Keratinocyte (primary cell): ENCODE data around the gene KLK1. TPM values are rescaled to one million over a fixed set of nuclear protein-coding genes. Genes with fewer than 3 reads are reported as not detected.

ENCODE experiments used
- DNase-seq: peaks from one replicate; pipeline ENCODE4 v3.0.0-alpha.2; 2011; ENCODE audit warnings: low read depth, missing footprints, low spot score
- FAIRE-seq: peaks from 2 replicates; lab custom pipeline; 2011; peaks lifted over from hg19 to GRCh38; lab: Jason Lieb, UNC
- H2AFZ ChIP-seq: 2 replicates; pipeline ENCODE4 v1.6.0; 2012; ENCODE audit warnings: low read length, control low read depth, inconsistent platforms; ENCODE audit not compliant: control insufficient read depth
- H3K27ac ChIP-seq: 2 replicates; pipeline ENCODE4 v1.5.1; 2011; ENCODE audit warnings: low read length; ENCODE audit not compliant: control insufficient read depth, insufficient read depth
- H3K27me3 ChIP-seq: 3 replicates; pipeline ENCODE4 v1.6.0; 2011; ENCODE audit warnings: low read length; ENCODE audit not compliant: control insufficient read depth, insufficient read depth; ENCODE audit errors: extremely low read depth
- H3K36me3 ChIP-seq, 2 experiments: 2 replicates in 1 of 2; 3 replicates in 1 of 2; pipeline ENCODE4 v1.5.1; 2011; ENCODE audit warnings: low read length in 2 of 2, mild to moderate bottlenecking in 1 of 2; ENCODE audit not compliant: control insufficient read depth in 2 of 2, insufficient read depth in 2 of 2; ENCODE audit errors: extremely low read depth in 1 of 2
- H3K4me1 ChIP-seq: 3 replicates; pipeline ENCODE4 v1.5.1; 2011; ENCODE audit warnings: low read length; ENCODE audit not compliant: control insufficient read depth, insufficient read depth; ENCODE audit errors: extremely low read depth
- H3K4me2 ChIP-seq: 3 replicates; pipeline ENCODE4 v1.6.0; 2011; ENCODE audit warnings: low read depth, low read length; ENCODE audit not compliant: control insufficient read depth, insufficient read depth; ENCODE audit errors: extremely low read depth
- H3K4me3 ChIP-seq, 3 experiments: fragments of 200-600 bp in 1 of 3; sonication (generic) in 1 of 3; 2 replicates in 2 of 3; 3 replicates in 1 of 3; pipeline ENCODE4 v1.5.1; 2011 to 2016; ENCODE audit warnings: low read length in 3 of 3, mild to moderate bottlenecking in 3 of 3, control low read depth in 2 of 3, inconsistent platforms in 1 of 3, low read depth in 1 of 3, mixed read lengths in 1 of 3, mixed run types in 1 of 3, moderate library complexity in 1 of 3; ENCODE audit not compliant: control insufficient read depth in 2 of 3, insufficient read depth in 2 of 3; ENCODE audit errors: extremely low read depth in 1 of 3
- H3K79me2 ChIP-seq: 2 replicates; pipeline ENCODE4 v1.6.0; 2012; ENCODE audit warnings: low read length; ENCODE audit not compliant: control insufficient read depth, insufficient read depth
- H3K9ac ChIP-seq: 3 replicates; pipeline ENCODE4 v1.6.0; 2011; ENCODE audit warnings: low read length; ENCODE audit not compliant: control insufficient read depth, insufficient read depth; ENCODE audit errors: extremely low read depth
- H3K9me1 ChIP-seq: 3 replicates; pipeline ENCODE4 v1.6.0; 2011; ENCODE audit warnings: low read length; ENCODE audit not compliant: control insufficient read depth, insufficient read depth; ENCODE audit errors: extremely low read depth
- H3K9me3 ChIP-seq: 2 replicates; pipeline ENCODE4 v1.5.1; 2012; ENCODE audit warnings: low read depth, low read length; ENCODE audit not compliant: control insufficient read depth
- H4K20me1 ChIP-seq: 3 replicates; pipeline ENCODE4 v1.6.0; 2011; ENCODE audit warnings: low read length; ENCODE audit not compliant: control insufficient read depth, insufficient read depth; ENCODE audit errors: extremely low read depth
- CTCF ChIP-seq, 3 experiments: IDR thresholded peaks in 1 of 3; conservative IDR thresholded peaks in 1 of 3; optimal IDR thresholded peaks in 1 of 3; 2 replicates in 2 of 3; 3 replicates in 1 of 3; pipeline versions ENCODE3 to v1.5.1; 2011; ENCODE audit warnings: low read length in 3 of 3, mild to moderate bottlenecking in 3 of 3, moderate library complexity in 2 of 3, control low read depth in 1 of 3, inconsistent platforms in 1 of 3; ENCODE audit not compliant: insufficient read depth in 2 of 3; ENCODE audit errors: extremely low read depth in 1 of 3
- EZH2 ChIP-seq: IDR thresholded peaks from one replicate; pipeline ENCODE4 v1.6.1; 2012; ENCODE audit warnings: inconsistent platforms, mild to moderate bottlenecking, low read length, moderate library complexity
- dilution Hi-C: fragments of 300-500 bp; cut with MboI; formaldehyde crosslinking; loops from one replicate; pipeline ENCODE4 v1.7.0; 2020; ENCODE audit warnings: low sequenced_read_pairs; ENCODE audit not compliant: extremely low pct_ligation_motif_present
- polyA plus RNA-seq, 5 experiments: library from polyadenylated mRNA; depleted of rRNA in 3 of 5; stranded (reverse) in 3 of 5; stranded (forward) in 1 of 5; unstranded in 1 of 5; fragments of >200 nt; gene quantifications; 1 replicate in 1 of 5; 2 replicates in 3 of 5; 3 replicates in 1 of 5; pipeline versions ENCODE4 v1.2.1 to v1.2.3, GENCODE V29; 2011 to 2012; ENCODE audit warnings: missing spikeins in 2 of 5, low read depth in 1 of 5, low replicate concordance in 1 of 5

KLK1 gene
- polyA plus RNA-seq, 1 donor (not counting 4 experiments of a cell fraction or from before 2014, with no cell fraction given) = 0.31 TPM

- Histone ChIP-seq H3K9me1 (no peaks in the 10 kb centered on the region), H3K79me2 (no peaks in the 10 kb centered on the region), H3K4me1 (no peaks in the 10 kb centered on the region), H3K27ac (no peak overlapping the region), H3K4me2 (no peak overlapping the region), H2AFZ (no peak overlapping the region), H3K9ac (no peak overlapping the region), H3K9me3 (no peaks in the 10 kb centered on the region), H4K20me1 (no peaks in the 10 kb centered on the region), H3K27me3 (peaks cover 33% of the 10 kb centered on the region), H3K36me3 (no peaks in the 10 kb centered on the region), H3K4me3 (no peak overlapping the region)
- TF ChIP-seq EZH2 = no peak
- no peak for TF ChIP-seq CTCF (optimal IDR thresholded peaks at IDR 0.05 in 1 of 3, IDR thresholded peaks at IDR 0.05 in 1 of 3, conservative IDR thresholded peaks at IDR 0.05 in 1 of 3; ENCODE audit: extremely low read depth in 1 of 3, insufficient read depth in 2 of 3, low read length in 3 of 3)
- dilution Hi-C loops = no loop called here
- FAIRE-seq (no peak), DNase-seq (no peak)
Observed at GRCh38 chr19:50822661-50823208, 852 bp downstream of the KLK1 start.

GRCh38 chr19:50821622-50822021 lies 2.0 kb downstream of the KLK1 start:
- H3K36me3 ChIP-seq = no peaks in the 10 kb centered on the region
- dilution Hi-C loops = no loop called here
- no peak overlapping the region for H3K4me3 ChIP-seq
- DNase-seq (no peak), FAIRE-seq (no peak)
- no peaks in the 10 kb centered on the region for H4K20me1 ChIP-seq
- peaks cover 33% of the 10 kb centered on the region for H3K27me3 ChIP-seq
- H3K9ac ChIP-seq = no peak overlapping the region
- H3K4me1 ChIP-seq = peaks cover 6% of the 10 kb centered on the region
- H3K27ac ChIP-seq = no peak overlapping the region
- no peaks in the 10 kb centered on the region for H3K79me2 ChIP-seq
- no peak for TF ChIP-seq CTCF (optimal IDR thresholded peaks at IDR 0.05 in 1 of 3, IDR thresholded peaks at IDR 0.05 in 1 of 3, conservative IDR thresholded peaks at IDR 0.05 in 1 of 3; ENCODE audit: extremely low read depth in 1 of 3, insufficient read depth in 2 of 3, low read length in 3 of 3)
- no peak for TF ChIP-seq EZH2
- H3K9me1 ChIP-seq = no peaks in the 10 kb centered on the region
- no peaks in the 10 kb centered on the region for H3K9me3 ChIP-seq
- no peak overlapping the region for H2AFZ ChIP-seq
- no peak overlapping the region for H3K4me2 ChIP-seq
